ENCODE results near the gene RFX2.

GRCh38 chr19:6062274-6062673, 48.0 kb downstream of the RFX2 start:
- TF ChIP-seq, protein P1, sequence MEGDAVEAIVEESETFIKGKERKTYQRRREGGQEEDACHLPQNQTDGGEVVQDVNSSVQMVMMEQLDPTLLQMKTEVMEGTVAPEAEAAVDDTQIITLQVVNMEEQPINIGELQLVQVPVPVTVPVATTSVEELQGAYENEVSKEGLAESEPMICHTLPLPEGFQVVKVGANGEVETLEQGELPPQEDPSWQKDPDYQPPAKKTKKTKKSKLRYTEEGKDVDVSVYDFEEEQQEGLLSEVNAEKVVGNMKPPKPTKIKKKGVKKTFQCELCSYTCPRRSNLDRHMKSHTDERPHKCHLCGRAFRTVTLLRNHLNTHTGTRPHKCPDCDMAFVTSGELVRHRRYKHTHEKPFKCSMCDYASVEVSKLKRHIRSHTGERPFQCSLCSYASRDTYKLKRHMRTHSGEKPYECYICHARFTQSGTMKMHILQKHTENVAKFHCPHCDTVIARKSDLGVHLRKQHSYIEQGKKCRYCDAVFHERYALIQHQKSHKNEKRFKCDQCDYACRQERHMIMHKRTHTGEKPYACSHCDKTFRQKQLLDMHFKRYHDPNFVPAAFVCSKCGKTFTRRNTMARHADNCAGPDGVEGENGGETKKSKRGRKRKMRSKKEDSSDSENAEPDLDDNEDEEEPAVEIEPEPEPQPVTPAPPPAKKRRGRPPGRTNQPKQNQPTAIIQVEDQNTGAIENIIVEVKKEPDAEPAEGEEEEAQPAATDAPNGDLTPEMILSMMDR (IDR thresholded peaks at IDR 0.05) = no peak
- TF ChIP-seq EMX1 (CRISPR knock-in tag; IDR thresholded peaks at IDR 0.05) (no peak), MYBL2 (CRISPR knock-in tag; IDR thresholded peaks at IDR 0.05) (no peak), USF1 (CRISPR knock-in tag; IDR thresholded peaks at IDR 0.05) (no peak), FOXK1 (CRISPR knock-in tag; IDR thresholded peaks at IDR 0.05) (no peak), KAT7 (CRISPR knock-in tag; IDR thresholded peaks at IDR 0.05; ENCODE audit: borderline replicate concordance) (no peak), IRF1 (CRISPR knock-in tag; IDR thresholded peaks at IDR 0.05) (no peak), HMGXB4 (CRISPR knock-in tag; IDR thresholded peaks at IDR 0.05) (no peak), ZNF121 (CRISPR knock-in tag; IDR thresholded peaks at IDR 0.05) (no peak), ZNF416 (CRISPR knock-in tag; IDR thresholded peaks at IDR 0.05) (no peak)

All from WTC11 (cell line).